HEK293 (cell line): ENCODE measurements around the gene JTB.
"Not testable (repeated sequence)": the region's sequence is repeated elsewhere in the genome, so short reads cannot be mapped to it uniquely, and the experiment has no call there.

ENCODE experiments used
- CTCF ChIA-PET: fragments of 350-600 bp; formaldehyde crosslinking; extraction: SDS; loops from one replicate; lab custom pipeline; 2021; ENCODE audit warnings: antibody characterized with exemption; lab: Yijun Ruan, JAX
- POLR2A ChIA-PET: fragments of 300-600 bp; formaldehyde crosslinking; extraction: SDS; loops from one replicate; lab custom pipeline; 2020; ENCODE audit warnings: antibody characterized with exemption, inconsistent platforms; lab: Yijun Ruan, JAX
- H3K27ac ChIP-seq: fragments of 200-500 bp; sonication (Bioruptor generic); 2 replicates; pipeline ENCODE4 v1.5.1; 2014; ENCODE audit warnings: low read depth, low read length, control low read depth, inconsistent platforms; ENCODE audit errors: extremely low read depth
- H3K36me3 ChIP-seq, 2 experiments: fragments of 200-500 bp in 1 of 2; sonication (Bioruptor generic) in 1 of 2; 1 replicate in 1 of 2; 2 replicates in 1 of 2; pipeline ENCODE4 v1.5.1; 2014 to 2017; ENCODE audit warnings: inconsistent platforms in 2 of 2, low read length in 2 of 2; ENCODE audit not compliant: control insufficient read depth in 2 of 2, insufficient read depth in 1 of 2
- H3K4me1 ChIP-seq: fragments of 200-500 bp; sonication (Bioruptor generic); 2 replicates; pipeline ENCODE4 v1.5.1; 2014; ENCODE audit warnings: mild to moderate bottlenecking, low read length, inconsistent platforms; ENCODE audit not compliant: control insufficient read depth, insufficient read depth
- H3K4me3 ChIP-seq: 2 replicates; pipeline ENCODE4 v1.5.1; 2011; ENCODE audit warnings: low read depth, mild to moderate bottlenecking, control low read depth, low read length, moderate library complexity
- H3K9me3 ChIP-seq: fragments of 200-500 bp; sonication (Bioruptor generic); 2 replicates; pipeline ENCODE4 v1.5.1; 2014; ENCODE audit warnings: low read depth, low read length, inconsistent platforms; ENCODE audit not compliant: control insufficient read depth, insufficient read depth
- GLI4 ChIP-seq: fragments of 450-650 bp; formaldehyde crosslinking; IDR thresholded peaks from 2 replicates; pipeline ENCODE4 v1.5.1; 2016; ENCODE audit warnings: missing biosample characterization, missing genetic modification characterization
- HOXC10 ChIP-seq: sonication (generic); formaldehyde crosslinking; IDR thresholded peaks from 2 replicates; pipeline ENCODE4 v1.8.1; 2023; ENCODE audit warnings: mild to moderate bottlenecking, missing genetic modification reagents
- OSR2 ChIP-seq: fragments of 450-650 bp; formaldehyde crosslinking; IDR thresholded peaks from 2 replicates; pipeline ENCODE4 v1.5.1; 2016; ENCODE audit warnings: missing biosample characterization, missing genetic modification characterization
- WT1 ChIP-seq: fragments of 450-650 bp; formaldehyde crosslinking; IDR thresholded peaks from 2 replicates; pipeline ENCODE4 v1.5.1; 2016; ENCODE audit warnings: missing biosample characterization, missing genetic modification characterization
- ZFP69B ChIP-seq: fragments of 450-650 bp; formaldehyde crosslinking; IDR thresholded peaks from 2 replicates; pipeline ENCODE4 v1.5.1; 2016; ENCODE audit warnings: missing biosample characterization, missing genetic modification characterization
- ZNF138 ChIP-seq: fragments of 450-650 bp; formaldehyde crosslinking; IDR thresholded peaks from 2 replicates; pipeline ENCODE4 v1.5.1; 2016; ENCODE audit warnings: missing biosample characterization, missing genetic modification characterization, borderline replicate concordance
- ZNF175 ChIP-seq: fragments of 450-650 bp; formaldehyde crosslinking; IDR thresholded peaks from 2 replicates; pipeline ENCODE4 v1.5.1; 2016; ENCODE audit warnings: missing biosample characterization, missing genetic modification characterization
- ZNF266 ChIP-seq: fragments of 450-650 bp; formaldehyde crosslinking; IDR thresholded peaks from 2 replicates; pipeline ENCODE4 v1.5.1; 2016; ENCODE audit warnings: missing biosample characterization, missing genetic modification characterization, low read depth
- ZNF354C ChIP-seq: fragments of 450-650 bp; formaldehyde crosslinking; IDR thresholded peaks from 2 replicates; pipeline ENCODE4 v1.5.1; 2016; ENCODE audit warnings: missing biosample characterization, missing genetic modification characterization, low read depth, borderline replicate concordance
- ZNF768 ChIP-seq: fragments of 450-650 bp; formaldehyde crosslinking; IDR thresholded peaks from 2 replicates; pipeline ENCODE4 v1.5.1; 2018; ENCODE audit warnings: missing biosample characterization, mild to moderate bottlenecking, missing genetic modification characterization
- TF ChIP-seq, protein P1 (sequence below): fragments of 450-650 bp; formaldehyde crosslinking; IDR thresholded peaks from 2 replicates; pipeline ENCODE4 v1.5.1; 2016; ENCODE audit warnings: missing biosample characterization, missing genetic modification characterization
- TF ChIP-seq, protein P2 (sequence below): fragments of 450-650 bp; formaldehyde crosslinking; conservative IDR thresholded peaks from 2 replicates; pipeline ENCODE4 v1.5.1; 2016; ENCODE audit warnings: low read depth, missing biosample characterization, missing genetic modification characterization
- TF ChIP-seq, protein P3 (sequence below): fragments of 450-650 bp; IDR thresholded peaks from 2 replicates; pipeline ENCODE4 v1.5.1; 2018; ENCODE audit warnings: missing biosample characterization, mild to moderate bottlenecking, missing genetic modification characterization
- TF ChIP-seq, protein P4 (sequence below): fragments of 450-650 bp; formaldehyde crosslinking; IDR thresholded peaks from 2 replicates; pipeline ENCODE4 v1.5.0; 2017; ENCODE audit warnings: missing biosample characterization, missing genetic modification characterization, borderline replicate concordance

JTB gene

DNA sequence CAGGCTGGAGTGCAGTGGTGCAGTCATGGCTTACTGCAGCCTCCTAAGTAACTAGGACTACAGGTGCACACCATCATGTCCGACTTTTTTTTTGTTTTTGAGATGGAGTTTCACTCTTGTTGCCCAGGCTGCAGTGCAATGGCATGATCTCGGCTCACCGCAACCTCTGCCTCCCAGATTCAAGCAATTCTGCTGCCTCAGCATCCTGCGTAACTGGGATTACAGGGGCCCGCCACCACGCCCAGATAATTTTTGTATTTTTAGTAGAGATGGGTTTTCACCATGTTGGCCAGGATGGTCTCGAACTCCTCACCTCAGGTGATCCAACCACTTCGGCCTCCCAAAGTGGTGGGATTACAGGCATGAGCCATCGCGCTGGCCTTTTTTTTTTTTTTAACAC, 19.4 kb upstream of the JTB start:
- H3K4me3 ChIP-seq, CTCF ChIA-PET, H3K4me1 ChIP-seq, POLR2A ChIA-PET, H3K27ac ChIP-seq, H3K9me3 ChIP-seq: not testable (repeated sequence)
- TF ChIP-seq, protein P1, sequence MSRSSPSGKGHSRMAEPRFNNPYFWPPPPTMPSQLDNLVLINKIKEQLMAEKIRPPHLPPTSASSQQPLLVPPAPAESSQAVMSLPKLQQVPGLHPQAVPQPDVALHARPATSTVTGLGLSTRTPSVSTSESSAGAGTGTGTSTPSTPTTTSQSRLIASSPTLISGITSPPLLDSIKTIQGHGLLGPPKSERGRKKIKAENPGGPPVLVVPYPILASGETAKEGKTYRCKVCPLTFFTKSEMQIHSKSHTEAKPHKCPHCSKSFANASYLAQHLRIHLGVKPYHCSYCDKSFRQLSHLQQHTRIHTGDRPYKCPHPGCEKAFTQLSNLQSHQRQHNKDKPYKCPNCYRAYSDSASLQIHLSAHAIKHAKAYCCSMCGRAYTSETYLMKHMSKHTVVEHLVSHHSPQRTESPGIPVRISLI (tag by site-specific recombination) = 0 out of 2 replicates have a peak, but pooled peaks have one; percentile 4
- H3K36me3 ChIP-seq = peaks cover 33 to 37% of the 10 kb centered on the region in 2 experiments

DNA sequence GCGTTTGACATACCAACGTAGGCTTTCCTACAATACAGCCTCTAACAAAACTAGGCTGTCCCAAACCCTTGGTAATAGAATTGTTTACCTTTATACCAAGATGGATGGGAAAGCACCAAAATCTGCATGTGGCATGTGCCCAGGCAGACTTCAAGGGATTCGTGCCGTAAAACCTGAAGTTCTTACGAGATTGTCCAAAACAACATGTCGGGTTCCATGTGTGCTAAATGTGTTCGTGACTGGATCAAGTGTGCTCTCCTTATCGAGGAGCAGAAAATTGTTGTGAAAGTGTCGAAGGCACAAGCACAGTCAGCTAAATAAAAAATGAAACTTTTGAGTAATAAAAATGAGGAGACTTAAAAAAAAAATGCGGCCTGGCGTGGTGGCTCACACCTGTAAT, 18.2 kb upstream of the JTB start:
- H3K27ac ChIP-seq = no peak overlapping the region
- ChIA-PET POLR2A (interaction anchor here (0.5 to 1.2 kb wide), 3 partner anchors 16 to 158 kb away, joined by 3 to 4 read pairs (median 3); no protein-coding TSS in a partner anchor), CTCF (interaction anchor here (0.6 to 0.9 kb wide), 4 partner anchors 9 to 247 kb away, joined by 3 to 5 read pairs (median 3); partner anchors contain the start of gene RAB13)
- H3K4me3 ChIP-seq = no peak overlapping the region
- TF ChIP-seq HOXC10 (CRISPR knock-in tag) = no peak
- TF ChIP-seq ZNF266 = no peak
- TF ChIP-seq, protein P2, sequence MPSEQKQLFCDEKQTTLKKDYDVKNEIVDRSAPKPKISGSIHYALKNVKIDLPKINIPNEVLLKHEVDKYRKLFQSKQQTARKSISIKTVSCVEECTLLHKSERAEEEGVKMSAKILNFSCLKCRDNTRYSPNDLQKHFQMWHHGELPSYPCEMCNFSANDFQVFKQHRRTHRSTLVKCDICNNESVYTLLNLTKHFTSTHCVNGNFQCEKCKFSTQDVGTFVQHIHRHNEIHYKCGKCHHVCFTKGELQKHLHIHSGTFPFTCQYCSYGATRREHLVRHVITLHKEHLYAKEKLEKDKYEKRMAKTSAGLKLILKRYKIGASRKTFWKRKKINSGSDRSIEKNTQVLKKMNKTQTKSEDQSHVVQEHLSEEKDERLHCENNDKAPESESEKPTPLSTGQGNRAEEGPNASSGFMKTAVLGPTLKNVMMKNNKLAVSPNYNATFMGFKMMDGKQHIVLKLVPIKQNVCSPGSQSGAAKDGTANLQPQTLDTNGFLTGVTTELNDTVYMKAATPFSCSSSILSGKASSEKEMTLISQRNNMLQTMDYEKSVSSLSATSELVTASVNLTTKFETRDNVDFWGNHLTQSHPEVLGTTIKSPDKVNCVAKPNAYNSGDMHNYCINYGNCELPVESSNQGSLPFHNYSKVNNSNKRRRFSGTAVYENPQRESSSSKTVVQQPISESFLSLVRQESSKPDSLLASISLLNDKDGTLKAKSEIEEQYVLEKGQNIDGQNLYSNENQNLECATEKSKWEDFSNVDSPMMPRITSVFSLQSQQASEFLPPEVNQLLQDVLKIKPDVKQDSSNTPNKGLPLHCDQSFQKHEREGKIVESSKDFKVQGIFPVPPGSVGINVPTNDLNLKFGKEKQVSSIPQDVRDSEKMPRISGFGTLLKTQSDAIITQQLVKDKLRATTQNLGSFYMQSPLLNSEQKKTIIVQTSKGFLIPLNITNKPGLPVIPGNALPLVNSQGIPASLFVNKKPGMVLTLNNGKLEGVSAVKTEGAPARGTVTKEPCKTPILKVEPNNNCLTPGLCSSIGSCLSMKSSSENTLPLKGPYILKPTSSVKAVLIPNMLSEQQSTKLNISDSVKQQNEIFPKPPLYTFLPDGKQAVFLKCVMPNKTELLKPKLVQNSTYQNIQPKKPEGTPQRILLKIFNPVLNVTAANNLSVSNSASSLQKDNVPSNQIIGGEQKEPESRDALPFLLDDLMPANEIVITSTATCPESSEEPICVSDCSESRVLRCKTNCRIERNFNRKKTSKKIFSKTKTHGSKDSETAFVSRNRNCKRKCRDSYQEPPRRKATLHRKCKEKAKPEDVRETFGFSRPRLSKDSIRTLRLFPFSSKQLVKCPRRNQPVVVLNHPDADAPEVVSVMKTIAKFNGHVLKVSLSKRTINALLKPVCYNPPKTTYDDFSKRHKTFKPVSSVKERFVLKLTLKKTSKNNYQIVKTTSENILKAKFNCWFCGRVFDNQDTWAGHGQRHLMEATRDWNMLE (tag by site-specific recombination) = no peak
- TF ChIP-seq, protein P3, sequence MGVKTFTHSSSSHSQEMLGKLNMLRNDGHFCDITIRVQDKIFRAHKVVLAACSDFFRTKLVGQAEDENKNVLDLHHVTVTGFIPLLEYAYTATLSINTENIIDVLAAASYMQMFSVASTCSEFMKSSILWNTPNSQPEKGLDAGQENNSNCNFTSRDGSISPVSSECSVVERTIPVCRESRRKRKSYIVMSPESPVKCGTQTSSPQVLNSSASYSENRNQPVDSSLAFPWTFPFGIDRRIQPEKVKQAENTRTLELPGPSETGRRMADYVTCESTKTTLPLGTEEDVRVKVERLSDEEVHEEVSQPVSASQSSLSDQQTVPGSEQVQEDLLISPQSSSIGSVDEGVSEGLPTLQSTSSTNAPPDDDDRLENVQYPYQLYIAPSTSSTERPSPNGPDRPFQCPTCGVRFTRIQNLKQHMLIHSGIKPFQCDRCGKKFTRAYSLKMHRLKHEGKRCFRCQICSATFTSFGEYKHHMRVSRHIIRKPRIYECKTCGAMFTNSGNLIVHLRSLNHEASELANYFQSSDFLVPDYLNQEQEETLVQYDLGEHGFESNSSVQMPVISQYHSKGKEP = no peak
- no peak for TF ChIP-seq OSR2
- TF ChIP-seq ZNF175 (tag by site-specific recombination) = no peak
- no peak for TF ChIP-seq ZNF354C
- TF ChIP-seq GLI4 (tag by site-specific recombination) = no peak
- TF ChIP-seq, protein P4, sequence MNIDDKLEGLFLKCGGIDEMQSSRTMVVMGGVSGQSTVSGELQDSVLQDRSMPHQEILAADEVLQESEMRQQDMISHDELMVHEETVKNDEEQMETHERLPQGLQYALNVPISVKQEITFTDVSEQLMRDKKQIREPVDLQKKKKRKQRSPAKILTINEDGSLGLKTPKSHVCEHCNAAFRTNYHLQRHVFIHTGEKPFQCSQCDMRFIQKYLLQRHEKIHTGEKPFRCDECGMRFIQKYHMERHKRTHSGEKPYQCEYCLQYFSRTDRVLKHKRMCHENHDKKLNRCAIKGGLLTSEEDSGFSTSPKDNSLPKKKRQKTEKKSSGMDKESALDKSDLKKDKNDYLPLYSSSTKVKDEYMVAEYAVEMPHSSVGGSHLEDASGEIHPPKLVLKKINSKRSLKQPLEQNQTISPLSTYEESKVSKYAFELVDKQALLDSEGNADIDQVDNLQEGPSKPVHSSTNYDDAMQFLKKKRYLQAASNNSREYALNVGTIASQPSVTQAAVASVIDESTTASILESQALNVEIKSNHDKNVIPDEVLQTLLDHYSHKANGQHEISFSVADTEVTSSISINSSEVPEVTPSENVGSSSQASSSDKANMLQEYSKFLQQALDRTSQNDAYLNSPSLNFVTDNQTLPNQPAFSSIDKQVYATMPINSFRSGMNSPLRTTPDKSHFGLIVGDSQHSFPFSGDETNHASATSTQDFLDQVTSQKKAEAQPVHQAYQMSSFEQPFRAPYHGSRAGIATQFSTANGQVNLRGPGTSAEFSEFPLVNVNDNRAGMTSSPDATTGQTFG = no peak
- TF ChIP-seq WT1 (tag by site-specific recombination) = no peak
- no peak for TF ChIP-seq ZNF768 (tag by site-specific recombination)
- TF ChIP-seq ZFP69B = no peak
- TF ChIP-seq ZNF138 (tag by site-specific recombination) = no peak
- H3K36me3 ChIP-seq = peaks cover 34 to 45% of the 10 kb centered on the region in 2 experiments
- no peaks in the 10 kb centered on the region for H3K9me3 ChIP-seq
- no peaks in the 10 kb centered on the region for H3K4me1 ChIP-seq
